Neural cell (in vitro differentiated cells): ENCODE results near the gene CHD2. TPM values are rescaled to one million over a fixed set of nuclear protein-coding genes. Genes with fewer than 3 reads are reported as not detected.

ENCODE experiments used
- H2AFZ ChIP-seq: fragments of 200-600, 300-800 bp; sonication (generic), shearing (Covaris generic); 2 replicates; pipeline ENCODE4 v1.6.0; 2014; ENCODE audit warnings: low read depth, mild to moderate bottlenecking, antibody characterized with exemption, low read length, moderate library complexity
- H3F3A ChIP-seq: fragments of 200-600 bp; shearing (Covaris generic); 2 replicates; pipeline ENCODE4 v1.6.1; 2016; ENCODE audit warnings: mild to moderate bottlenecking, moderate library complexity, mixed read lengths, antibody characterized with exemption, low read length; ENCODE audit not compliant: insufficient read depth, poor library complexity, severe bottlenecking
- H3K27ac ChIP-seq: fragments of 200-600, 300-800 bp; sonication (generic), shearing (Covaris generic); 2 replicates; pipeline ENCODE4 v1.5.1; 2014; ENCODE audit warnings: mild to moderate bottlenecking, low read length, moderate library complexity
- H3K27me3 ChIP-seq: fragments of 300-800, 200-600 bp; sonication (generic), shearing (Covaris generic); 2 replicates; pipeline ENCODE4 v1.6.0; 2014; ENCODE audit warnings: mild to moderate bottlenecking, low read depth, low read length, moderate library complexity; ENCODE audit not compliant: insufficient read depth
- H3K36me3 ChIP-seq: fragments of 300-800, 200-600 bp; sonication (generic), shearing (Covaris generic); 2 replicates; pipeline ENCODE4 v1.5.1; 2014; ENCODE audit warnings: mild to moderate bottlenecking, antibody characterized with exemption, low read length, moderate library complexity; ENCODE audit not compliant: insufficient read depth
- H3K4me2 ChIP-seq: fragments of 300-800, 200-600 bp; sonication (generic), shearing (Covaris generic); 2 replicates; pipeline ENCODE4 v1.6.0; 2014; ENCODE audit warnings: mild to moderate bottlenecking, low read length
- H3K4me3 ChIP-seq: fragments of 300-800, 200-600 bp; sonication (generic), shearing (Covaris generic); 2 replicates; pipeline ENCODE4 v1.5.1; 2014; ENCODE audit warnings: mild to moderate bottlenecking, low read length, moderate library complexity
- H3K79me2 ChIP-seq: fragments of 200-600 bp; shearing (Covaris generic); replicated peaks from 2 replicates; pipeline ENCODE4 v1.6.0; 2014; ENCODE audit warnings: mild to moderate bottlenecking, low read length, moderate library complexity; ENCODE audit not compliant: insufficient read depth
- H3K9ac ChIP-seq: fragments of 300-800, 200-600 bp; sonication (generic), shearing (Covaris generic); 2 replicates; pipeline ENCODE4 v1.6.1; 2016; ENCODE audit warnings: mild to moderate bottlenecking, low read length, mixed read lengths
- H3K9me2 ChIP-seq: fragments of 200-600 bp; shearing (Covaris generic); 2 replicates; pipeline ENCODE4 v1.6.1; 2016; ENCODE audit warnings: mild to moderate bottlenecking, low read length, mixed read lengths; ENCODE audit not compliant: insufficient read depth
- H3K9me3 ChIP-seq: fragments of 200-600, 300-800 bp; sonication (generic), shearing (Covaris generic); 2 replicates; pipeline ENCODE4 v1.6.1; 2016; ENCODE audit warnings: mild to moderate bottlenecking, mixed run types, low read length, moderate library complexity, mixed read lengths
- H4K20me1 ChIP-seq: fragments of 200-600 bp; shearing (Covaris generic); 2 replicates; pipeline ENCODE4 v1.6.1; 2016; ENCODE audit warnings: mild to moderate bottlenecking, mixed run types; ENCODE audit not compliant: insufficient read depth
- CTCF ChIP-seq: fragments of 450-650 bp; IDR thresholded peaks from 2 replicates; pipeline ENCODE4 v1.5.1; 2014; ENCODE audit warnings: antibody characterized with exemption, mild to moderate bottlenecking, moderate library complexity; ENCODE audit not compliant: poor library complexity, severe bottlenecking
- EP300 ChIP-seq: fragments of 450-650 bp; conservative IDR thresholded peaks from 2 replicates; pipeline ENCODE4 v1.6.1; 2014; ENCODE audit warnings: antibody characterized with exemption, mild to moderate bottlenecking, moderate library complexity; ENCODE audit not compliant: poor library complexity, severe bottlenecking
- EZH2 ChIP-seq: fragments of 200-600, 300-800 bp; shearing (Covaris generic), sonication (generic); IDR thresholded peaks from 2 replicates; pipeline ENCODE4 v1.6.1; 2014; ENCODE audit warnings: antibody characterized with exemption, low read length, borderline replicate concordance, mild to moderate bottlenecking; ENCODE audit not compliant: insufficient read depth, poor library complexity, severe bottlenecking
- MXI1 ChIP-seq: fragments of 450-650 bp; conservative IDR thresholded peaks from 2 replicates; pipeline ENCODE4 v1.6.1; 2014; ENCODE audit warnings: antibody characterized with exemption, mild to moderate bottlenecking; ENCODE audit not compliant: poor library complexity, severe bottlenecking
- POLR2AphosphoS5 ChIP-seq: IDR thresholded peaks from 2 replicates; pipeline ENCODE4 v1.6.1; 2012
- RAD21 ChIP-seq: fragments of 450-650 bp; conservative IDR thresholded peaks from 2 replicates; pipeline ENCODE4 v1.6.1; 2014; ENCODE audit warnings: antibody characterized with exemption, mild to moderate bottlenecking, moderate library complexity
- REST ChIP-seq: IDR thresholded peaks from 2 replicates; pipeline ENCODE4 v1.6.1; 2012; ENCODE audit warnings: borderline replicate concordance
- SMC3 ChIP-seq: fragments of 450-650 bp; conservative IDR thresholded peaks from 2 replicates; pipeline ENCODE4 v1.6.1; 2014; ENCODE audit warnings: antibody characterized with exemption, mild to moderate bottlenecking, moderate library complexity; ENCODE audit not compliant: poor library complexity
- TAF1 ChIP-seq: IDR thresholded peaks from 2 replicates; pipeline ENCODE4 v1.6.1; 2012; ENCODE audit warnings: low read depth
- polyA plus RNA-seq: library from polyadenylated mRNA; depleted of rRNA; stranded (reverse); fragments of >200 nt; gene quantifications from 2 replicates; pipeline ENCODE4 v1.2.3, GENCODE V29; 2014

CHD2 gene
- polyA plus RNA-seq, 1 donor from 2014 or later: 113 TPM

- H3K27ac ChIP-seq: no peak overlapping the region
- no peaks in the 10 kb centered on the region for H3F3A ChIP-seq
- H3K36me3 ChIP-seq: no peaks in the 10 kb centered on the region
- no peaks in the 10 kb centered on the region for H3K9me2 ChIP-seq
- H2AFZ ChIP-seq: no peak overlapping the region
- no peaks in the 10 kb centered on the region for H3K9me3 ChIP-seq
- no peak overlapping the region for H3K4me3 ChIP-seq
- H3K27me3 ChIP-seq: no peaks in the 10 kb centered on the region
- TF ChIP-seq RAD21 (no peak), EZH2 (no peak), POLR2AphosphoS5 (no peak), MXI1 (no peak), EP300 (no peak), SMC3 (no peak), CTCF (no peak)
- no peaks in the 10 kb centered on the region for H4K20me1 ChIP-seq
- no peak overlapping the region for H3K9ac ChIP-seq
- H3K4me2 ChIP-seq: no peak overlapping the region
- peaks cover 73% of the 10 kb centered on the region for H3K79me2 ChIP-seq
These were observed 165.5 kb downstream of the CHD2 start for GRCh38 chr15:93065641-93066045.

- no peak for TF ChIP-seq SMC3
- TF ChIP-seq RAD21: no peak
- no peak for TF ChIP-seq TAF1
- TF ChIP-seq CTCF: no peak
- no peak for TF ChIP-seq POLR2AphosphoS5
- TF ChIP-seq EZH2: no peak
- TF ChIP-seq EP300: no peak
- no peak for TF ChIP-seq REST
- TF ChIP-seq MXI1: no peak
- no peaks in the 10 kb centered on the region for H3K36me3 ChIP-seq
These were observed 166.1 kb downstream of the CHD2 start for GRCh38 chr15:93066224-93066681.

More at GRCh38 chr15:93066224-93066681, 166.1 kb downstream of the CHD2 start:
- Histone ChIP-seq H3K9me2 (no peaks in the 10 kb centered on the region), H3F3A (no peaks in the 10 kb centered on the region), H3K4me2 (no peak overlapping the region), H2AFZ (no peak overlapping the region), H3K4me3 (no peak overlapping the region), H3K9me3 (no peaks in the 10 kb centered on the region), H3K9ac (no peak overlapping the region), H3K27ac (no peak overlapping the region), H3K27me3 (no peaks in the 10 kb centered on the region), H3K79me2 (peaks cover 75% of the 10 kb centered on the region), H4K20me1 (no peaks in the 10 kb centered on the region)
